Astrocyte (in vitro differentiated cells and primary cell): ENCODE data around the gene ST3GAL2.

Source experiments
- CTCF ChIP-seq: IDR thresholded peaks from 2 replicates; pipeline ENCODE4 v1.5.1; 2011; ENCODE audit warnings: low read depth, mild to moderate bottlenecking, inconsistent platforms, low read length, moderate library complexity; ENCODE audit not compliant: insufficient read depth
- EZH2 ChIP-seq: IDR thresholded peaks from 2 replicates; pipeline ENCODE4 v1.6.1; 2012; ENCODE audit warnings: mild to moderate bottlenecking, low read length, inconsistent platforms; ENCODE audit not compliant: insufficient read depth

- TF ChIP-seq CTCF (no peak), EZH2 (no peak)
Observed at GRCh38 chr16:70396246-70396904, 42.5 kb downstream of the ST3GAL2 start.
